OCI-LY7 (cell line): ENCODE results near the gene ADAMTS4. TPM values are rescaled to one million over a fixed set of nuclear protein-coding genes. Genes with fewer than 3 reads are reported as not detected.

ENCODE experiments used
- BruUV-seq: library from RNA; stranded (reverse); fragments of 400-500 nt; replicated peaks from 2 replicates; lab custom pipeline; 2021; lab: Mats Ljungman, UMichigan
- CTCF ChIA-PET: fragments of 300-600 bp; sonication (Branson Sonifier 250); formaldehyde crosslinking; loops from one replicate; lab custom pipeline; 2022; ENCODE audit warnings: antibody characterized with exemption; ENCODE audit not compliant: unreplicated experiment; lab: Charles Lee
- POLR2A ChIA-PET: fragments of 300-600 bp; sonication (Branson Sonifier 250); formaldehyde crosslinking; loops from one replicate; lab custom pipeline; 2022; ENCODE audit warnings: antibody characterized with exemption; lab: Charles Lee
- DNase-seq: peaks from one replicate; pipeline ENCODE4 v3.0.0-alpha.2; 2015; ENCODE audit warnings: low spot score
- H2AFZ ChIP-seq: fragments of 200-600 bp; sonication (generic), shearing (Covaris generic); 2 replicates; pipeline ENCODE4 v1.6.1; 2014; ENCODE audit warnings: mild to moderate bottlenecking, antibody characterized with exemption, low read length, moderate library complexity
- H3K27ac ChIP-seq: fragments of 200-600 bp; sonication (generic); 2 replicates; pipeline ENCODE4 v1.5.1; 2014; ENCODE audit warnings: mixed run types, low read depth, mild to moderate bottlenecking, moderate library complexity, low read length, inconsistent platforms; ENCODE audit not compliant: poor library complexity, severe bottlenecking
- H3K36me3 ChIP-seq: fragments of 200-600 bp; sonication (generic); 2 replicates; pipeline ENCODE4 v1.6.1; 2014; ENCODE audit warnings: mild to moderate bottlenecking, antibody characterized with exemption, low read length, moderate library complexity, mixed read lengths; ENCODE audit not compliant: insufficient read depth
- H3K4me1 ChIP-seq: fragments of 200-600 bp; sonication (generic); 2 replicates; pipeline ENCODE4 v1.5.1; 2014; ENCODE audit warnings: mild to moderate bottlenecking, low read length; ENCODE audit not compliant: insufficient read depth, poor library complexity, severe bottlenecking
- H3K4me2 ChIP-seq: fragments of 200-600 bp; sonication (generic); 2 replicates; pipeline ENCODE4 v1.6.1; 2014; ENCODE audit warnings: mild to moderate bottlenecking, low read length
- H3K4me3 ChIP-seq: fragments of 200-600 bp; sonication (generic); 2 replicates; pipeline ENCODE4 v1.5.1; 2014; ENCODE audit warnings: mild to moderate bottlenecking, low read depth, low read length; ENCODE audit not compliant: poor library complexity, severe bottlenecking
- H3K79me2 ChIP-seq: fragments of 200-600 bp; sonication (generic); 2 replicates; pipeline ENCODE4 v1.6.1; 2016; ENCODE audit warnings: low read depth, mild to moderate bottlenecking, low read length, moderate library complexity, mixed read lengths; ENCODE audit not compliant: insufficient read depth
- H3K9me2 ChIP-seq: fragments of 200-600 bp; sonication (generic); 2 replicates; pipeline ENCODE4 v1.6.1; 2016; ENCODE audit warnings: mild to moderate bottlenecking, low read length, mixed read lengths; ENCODE audit not compliant: insufficient read depth
- H3K9me3 ChIP-seq: fragments of 200-600 bp; sonication (generic); 2 replicates; pipeline ENCODE4 v1.6.1; 2014; ENCODE audit warnings: mild to moderate bottlenecking, mixed run types, low read length, mixed read lengths
- H4K20me1 ChIP-seq: fragments of 200-600 bp; sonication (generic); 2 replicates; pipeline ENCODE4 v1.6.1; 2014; ENCODE audit warnings: mild to moderate bottlenecking, antibody characterized with exemption, low read length, moderate library complexity, mixed read lengths; ENCODE audit not compliant: insufficient read depth
- CTCF ChIP-seq: fragments of 200-600 bp; sonication (generic); conservative IDR thresholded peaks from 2 replicates; pipeline ENCODE4 v1.5.1; 2014; ENCODE audit warnings: mild to moderate bottlenecking, antibody characterized with exemption, low read length, moderate library complexity, mixed read lengths
- EZH2phosphoT487 ChIP-seq: fragments of 200-600 bp; sonication (generic); IDR thresholded peaks from 2 replicates; pipeline ENCODE4 v1.6.1; 2018; ENCODE audit warnings: low read depth, borderline replicate concordance, mild to moderate bottlenecking, mixed run types, antibody characterized with exemption, low read length, moderate library complexity, mixed read lengths
- intact Hi-C: fragments of 100-400 bp; cut with micrococcal nuclease; formaldehyde crosslinking; loops from one replicate; pipeline ENCODE4 v1.10.0; 2022; ENCODE audit not compliant: unreplicated experiment
- total RNA-seq, 2 experiments: library from RNA; depleted of rRNA in 1 of 2; stranded (reverse); fragments of >200 nt in 1 of 2; shearing (Covaris generic) in 1 of 2; gene quantifications; 2 replicates each; pipeline ENCODE4 v1.2.3, GENCODE V29; 2014 to 2022

The ADAMTS4 gene
- total RNA-seq, 2 experiments from 2014 or later, result 0.03 to 0.15 TPM

- POLR2A ChIA-PET, result no interaction called here
- no peak for TF ChIP-seq EZH2phosphoT487
- no peak for TF ChIP-seq CTCF
- CTCF ChIA-PET, result no interaction called here
- H3K79me2 ChIP-seq, result no peaks in the 10 kb centered on the region
- BruUV-seq, result no TSS peak
- no peak overlapping the region for H3K4me3 ChIP-seq
- no peaks in the 10 kb centered on the region for H3K9me2 ChIP-seq
- H4K20me1 ChIP-seq, result no peaks in the 10 kb centered on the region
- intact Hi-C loops, result no loop called here
- no peak overlapping the region for H3K27ac ChIP-seq
- no peak for DNase-seq
- no peaks in the 10 kb centered on the region for H3K4me1 ChIP-seq
- H3K9me3 ChIP-seq, result no peaks in the 10 kb centered on the region
- no peak overlapping the region for H3K4me2 ChIP-seq
- no peaks in the 10 kb centered on the region for H3K36me3 ChIP-seq
- H2AFZ ChIP-seq, result no peak overlapping the region
These were observed 43.5 kb upstream of the ADAMTS4 start for GRCh38 chr1:161242313-161242712.

- DNase-seq, result no peak
- Histone ChIP-seq H3K4me3 (no peak overlapping the region), H3K9me2 (no peaks in the 10 kb centered on the region), H3K4me2 (no peak overlapping the region), H2AFZ (no peak overlapping the region), H3K27ac (no peak overlapping the region), H3K4me1 (no peaks in the 10 kb centered on the region), H3K79me2 (no peaks in the 10 kb centered on the region), H4K20me1 (no peaks in the 10 kb centered on the region), H3K9me3 (no peaks in the 10 kb centered on the region), H3K36me3 (no peaks in the 10 kb centered on the region)
- intact Hi-C loops, result no loop called here
- CTCF ChIA-PET, result no interaction called here
- BruUV-seq, result no TSS peak
- POLR2A ChIA-PET, result no interaction called here
- TF ChIP-seq CTCF (no peak), EZH2phosphoT487 (no peak)
These were observed 42.8 kb upstream of the ADAMTS4 start for GRCh38 chr1:161241682-161242081.

DNA sequence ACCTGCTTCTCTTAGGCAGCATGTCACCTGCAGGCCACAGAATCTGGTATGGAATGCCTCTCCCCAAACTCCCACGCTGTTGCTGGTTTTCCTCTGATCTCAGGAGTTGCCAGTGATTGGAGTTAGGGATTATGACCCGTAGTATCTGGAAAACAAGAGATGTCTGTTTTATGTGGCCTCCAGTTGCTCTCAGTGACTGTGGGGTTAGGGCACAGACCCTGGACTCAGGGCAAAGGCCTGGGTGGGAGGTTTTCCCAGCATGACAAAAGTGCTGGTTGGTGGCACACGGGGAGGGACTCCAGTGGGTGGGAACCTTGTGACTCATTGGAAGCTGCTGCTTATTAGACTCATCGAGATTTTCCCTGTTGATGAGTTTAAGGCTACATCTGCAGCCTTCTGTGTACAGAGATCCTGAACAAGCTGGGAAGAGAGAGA, 39.2 kb upstream of the ADAMTS4 start, which contains the start of gene NR1I3:
NR1I3 (minus strand) TSS at position 165 of the 435 bp plus-strand sequence. CDS start 1,638 bp downstream, outside the sequence.
- Histone ChIP-seq H3K4me3 (no peak within 1 kb of the TSS), H3K79me2 (no peaks in the 10 kb centered on the region), H3K4me1 (no peaks in the 10 kb centered on the region), H2AFZ (no peak within 1 kb of the TSS), H3K4me2 (no peak within 1 kb of the TSS), H3K27ac (no peak within 1 kb of the TSS), H3K36me3 (no peaks in the 10 kb centered on the region), H3K9me2 (no peaks in the 10 kb centered on the region), H3K9me3 (no peaks in the 10 kb centered on the region), H4K20me1 (no peaks in the 10 kb centered on the region)
- POLR2A ChIA-PET, result no interaction called here
- BruUV-seq, result no TSS peak
- TF ChIP-seq EZH2phosphoT487, result no peak
- TF ChIP-seq CTCF, result no peak
- CTCF ChIA-PET, result no interaction called here
- no peak for DNase-seq
- intact Hi-C loops, result no loop called here
